ENCODE results near the gene METAP2.
"Not testable (repeated sequence)": the region's sequence is repeated elsewhere in the genome, so short reads cannot be mapped to it uniquely, and the experiment has no call there.

METAP2 gene

GRCh38 chr12:95439461-95440230, 34.3 kb upstream of the METAP2 start:
- TF ChIP-seq, protein P1, sequence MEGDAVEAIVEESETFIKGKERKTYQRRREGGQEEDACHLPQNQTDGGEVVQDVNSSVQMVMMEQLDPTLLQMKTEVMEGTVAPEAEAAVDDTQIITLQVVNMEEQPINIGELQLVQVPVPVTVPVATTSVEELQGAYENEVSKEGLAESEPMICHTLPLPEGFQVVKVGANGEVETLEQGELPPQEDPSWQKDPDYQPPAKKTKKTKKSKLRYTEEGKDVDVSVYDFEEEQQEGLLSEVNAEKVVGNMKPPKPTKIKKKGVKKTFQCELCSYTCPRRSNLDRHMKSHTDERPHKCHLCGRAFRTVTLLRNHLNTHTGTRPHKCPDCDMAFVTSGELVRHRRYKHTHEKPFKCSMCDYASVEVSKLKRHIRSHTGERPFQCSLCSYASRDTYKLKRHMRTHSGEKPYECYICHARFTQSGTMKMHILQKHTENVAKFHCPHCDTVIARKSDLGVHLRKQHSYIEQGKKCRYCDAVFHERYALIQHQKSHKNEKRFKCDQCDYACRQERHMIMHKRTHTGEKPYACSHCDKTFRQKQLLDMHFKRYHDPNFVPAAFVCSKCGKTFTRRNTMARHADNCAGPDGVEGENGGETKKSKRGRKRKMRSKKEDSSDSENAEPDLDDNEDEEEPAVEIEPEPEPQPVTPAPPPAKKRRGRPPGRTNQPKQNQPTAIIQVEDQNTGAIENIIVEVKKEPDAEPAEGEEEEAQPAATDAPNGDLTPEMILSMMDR (IDR thresholded peaks at IDR 0.05; ENCODE audit: insufficient read depth, missing control alignments), result no peak
- FAIRE-seq, result no peak
- no peak for DNase-seq (ENCODE audit: insufficient read length, low spot score)

- TF ChIP-seq, protein P1 (IDR thresholded peaks at IDR 0.05; ENCODE audit: insufficient read depth, missing control alignments), result no peak
- FAIRE-seq (no peak), DNase-seq (ENCODE audit: insufficient read length, low spot score) (no peak)
Measured at GRCh38 chr12:95440401-95440800, 33.6 kb upstream of the METAP2 start.

DNA sequence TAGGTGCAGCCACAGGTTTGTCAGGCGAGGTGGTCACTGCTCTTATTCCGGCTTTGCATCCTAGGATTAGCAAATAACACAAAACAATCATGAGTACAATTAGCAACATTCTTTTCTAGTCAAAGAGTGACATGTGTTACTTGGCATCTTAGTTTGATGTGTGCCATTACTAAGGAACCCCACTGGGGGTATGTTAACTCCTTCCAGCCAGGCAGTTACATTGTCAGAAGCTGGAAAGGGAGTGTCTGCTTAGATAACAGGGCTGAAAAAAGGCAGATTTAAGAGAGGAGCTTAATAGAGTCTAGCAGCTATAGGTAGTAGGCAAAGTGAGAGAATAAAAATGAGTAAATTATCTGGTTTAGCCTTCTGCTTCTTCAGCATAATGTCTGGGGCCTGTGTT, 30.5 kb upstream of the METAP2 start:
- no peak for DNase-seq (ENCODE audit: insufficient read length, low spot score)
- no peak for FAIRE-seq
- TF ChIP-seq, protein P1 (IDR thresholded peaks at IDR 0.05; ENCODE audit: insufficient read depth, missing control alignments), result no peak

- not testable (repeated sequence) for DNase-seq (ENCODE audit: insufficient read length, low spot score); FAIRE-seq
Measured at GRCh38 chr12:95445099-95445498, 28.9 kb upstream of the METAP2 start.

- DNase-seq (ENCODE audit: insufficient read length, low spot score) (no peak), FAIRE-seq (no peak)
- TF ChIP-seq, protein P1 (IDR thresholded peaks at IDR 0.05; ENCODE audit: insufficient read depth, missing control alignments), result no peak
Measured at GRCh38 chr12:95445884-95446505, 28.0 kb upstream of the METAP2 start.

DNA sequence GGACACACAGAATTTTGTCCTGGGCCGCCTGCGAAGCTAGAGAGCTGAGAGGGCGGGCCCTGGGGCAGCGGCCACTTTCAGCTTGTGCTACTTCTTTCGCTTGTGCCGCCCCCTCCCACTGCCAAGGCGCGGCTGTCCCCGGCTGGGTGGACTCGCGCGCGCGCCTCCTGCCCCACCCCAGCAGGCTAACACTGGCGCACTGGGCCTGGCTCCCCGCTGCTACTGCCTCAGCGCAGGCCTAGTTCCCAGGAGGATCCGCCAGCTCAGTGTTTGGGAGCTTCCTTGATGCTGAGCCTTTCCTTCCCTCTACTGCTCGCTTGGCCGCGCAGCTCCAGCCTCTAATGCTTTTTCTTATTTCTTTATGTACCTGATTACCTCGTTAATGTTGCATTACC, 27.4 kb upstream of the METAP2 start:
- TF ChIP-seq, protein P1 (IDR thresholded peaks at IDR 0.05; ENCODE audit: insufficient read depth, missing control alignments), result no peak
- no peak for DNase-seq (ENCODE audit: insufficient read length, low spot score)
- FAIRE-seq, result no peak

DNA sequence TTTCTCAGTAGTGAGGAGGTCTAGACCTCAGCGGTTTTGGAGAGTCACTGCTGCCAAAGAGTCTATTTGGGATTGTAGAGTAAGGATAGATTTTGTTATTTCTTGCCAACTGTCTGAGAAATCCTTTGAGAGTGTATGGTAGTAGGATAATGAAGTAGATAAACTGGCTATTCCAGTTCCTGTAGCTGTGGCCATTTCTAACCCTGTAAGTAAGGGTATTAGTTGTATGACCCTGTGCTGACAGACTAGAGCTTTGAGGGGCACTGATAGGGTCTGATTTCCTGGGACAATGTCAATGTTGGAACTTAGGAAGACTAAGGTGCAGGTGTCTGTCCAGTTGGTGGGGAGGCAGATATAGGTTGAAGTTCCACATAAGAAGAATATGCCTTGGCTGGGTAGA, 24.3 kb upstream of the METAP2 start:
- not testable (repeated sequence) for FAIRE-seq

GRCh38 chr12:95452501-95452900, 21.5 kb upstream of the METAP2 start:
- not testable (repeated sequence) for FAIRE-seq; DNase-seq (ENCODE audit: insufficient read length, low spot score)

More for the DNA sequence above, 24.3 kb upstream of the METAP2 start:
- DNase-seq (ENCODE audit: insufficient read length, low spot score), result not testable (repeated sequence)

GRCh38 chr12:95453881-95454280, 20.1 kb upstream of the METAP2 start:
- not testable (repeated sequence) for FAIRE-seq; DNase-seq (ENCODE audit: insufficient read length, low spot score)

DNA sequence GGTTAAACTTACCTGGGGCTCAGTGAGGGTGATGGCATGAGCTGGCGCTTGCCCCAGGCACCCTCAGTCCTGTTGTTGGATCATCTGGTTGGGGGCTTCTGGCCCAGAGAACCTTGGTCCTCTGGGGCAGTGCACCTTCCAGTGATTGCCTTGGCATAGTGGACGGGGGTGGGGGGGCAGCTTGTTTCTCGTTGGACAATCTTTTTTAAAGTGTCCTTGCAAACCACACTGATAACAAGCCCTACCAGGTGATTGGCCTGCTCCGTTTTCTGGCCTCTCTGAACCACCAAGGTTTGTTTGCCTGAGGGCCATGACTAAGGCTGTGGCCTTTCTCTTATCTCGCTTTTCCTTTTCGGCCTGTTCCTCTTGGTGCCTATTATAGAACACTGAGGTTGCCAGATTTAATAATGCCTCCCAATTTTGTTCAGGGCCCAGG, 19.2 kb upstream of the METAP2 start:
- not testable (repeated sequence) for DNase-seq (ENCODE audit: insufficient read length, low spot score); FAIRE-seq

- FAIRE-seq; DNase-seq (ENCODE audit: insufficient read length, low spot score): not testable (repeated sequence)
Measured at GRCh38 chr12:95457605-95458004, 16.3 kb upstream of the METAP2 start.

Measured in D721Med (cell line).